HL-60 (cell line): ENCODE results near the gene MID1.

Source experiments
- CTCF ChIP-seq: IDR thresholded peaks from one replicate; pipeline ENCODE4 v1.5.1; 2011; ENCODE audit warnings: low read length, control low read depth, inconsistent platforms; ENCODE audit not compliant: insufficient read depth
- GABPA ChIP-seq: IDR thresholded peaks from 2 replicates; pipeline ENCODE4 v1.6.1; 2012; ENCODE audit warnings: low read depth
- POLR2AphosphoS5 ChIP-seq: IDR thresholded peaks from 2 replicates; pipeline ENCODE4 v1.6.1; 2012; ENCODE audit warnings: low read depth
- REST ChIP-seq: IDR thresholded peaks from 2 replicates; pipeline ENCODE4 v1.6.1; 2012; ENCODE audit warnings: low read depth; ENCODE audit not compliant: insufficient replicate concordance
- SPI1 ChIP-seq: IDR thresholded peaks from 2 replicates; pipeline ENCODE4 v1.6.1; 2012; ENCODE audit warnings: low read depth, mild to moderate bottlenecking, borderline replicate concordance

GRCh38 chrX:10660171-10660570 lies 39.8 kb upstream of the MID1 start:
- TF ChIP-seq POLR2AphosphoS5, result no peak
- TF ChIP-seq CTCF, result no peak
- TF ChIP-seq REST, result no peak
- no peak for TF ChIP-seq GABPA
- no peak for TF ChIP-seq SPI1
